Renal pelvis (tissue), 4 donors: ENCODE results near the gene SLC22A4. TPM values are rescaled to one million over a fixed set of nuclear protein-coding genes. Genes with fewer than 3 reads are reported as not detected.

Experiments
- DNase-seq: peaks from one replicate; pipeline ENCODE4 v3.0.0-alpha.2; 2013
- polyA plus RNA-seq, 3 donors: library from polyadenylated mRNA; unstranded; fragments of 120-200 nt; gene quantifications; one replicate each; pipeline ENCODE4 v1.2.1, GENCODE V29; 2013; ENCODE audit not compliant: insufficient read length in 3 of 3

The SLC22A4 gene
- polyA plus RNA-seq, 3 donors, result 5.0 to 9.1 (median 7.2) TPM

DNA sequence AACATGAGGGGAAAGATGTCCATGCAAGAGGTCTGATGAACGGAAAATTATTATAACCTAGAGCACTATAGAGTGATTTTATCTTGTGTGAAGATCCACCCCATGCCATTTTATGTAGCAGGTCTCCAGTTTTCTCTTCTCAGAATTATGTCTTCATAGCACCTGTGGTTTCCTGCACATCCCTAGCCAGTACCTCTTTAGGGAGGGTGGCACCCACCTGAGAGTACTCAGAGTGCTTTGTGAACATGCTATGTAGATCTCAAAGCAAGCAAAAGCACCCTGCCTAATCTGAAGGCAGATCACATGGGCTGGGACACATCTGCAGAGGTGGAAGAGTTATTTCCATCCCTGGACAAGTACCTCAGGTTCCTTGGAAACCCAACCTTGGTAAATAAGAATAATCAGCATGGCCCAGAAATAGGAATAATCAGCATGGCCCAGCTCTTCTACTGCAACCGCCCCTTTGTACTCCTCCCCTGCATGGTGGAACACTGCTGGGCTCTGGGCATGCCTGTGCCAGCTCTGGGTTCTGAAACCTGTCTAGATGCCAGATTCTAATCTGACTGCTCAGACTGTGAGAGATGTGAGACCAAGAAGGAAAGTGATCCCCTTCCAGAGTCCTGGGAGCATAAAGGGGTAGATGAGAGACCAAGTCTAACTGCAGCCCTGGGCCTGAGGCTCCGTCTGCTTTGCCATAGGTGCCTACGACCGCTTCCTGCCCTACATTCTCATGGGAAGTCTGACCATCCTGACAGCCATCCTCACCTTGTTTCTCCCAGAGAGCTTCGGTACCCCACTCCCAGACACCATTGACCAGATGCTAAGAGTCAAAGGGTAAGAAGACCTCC, 99.0 kb downstream of the SLC22A4 start:
- DNase-seq, result no peak

Other genes with a start within 250 kb of the SLC22A4 start
- not detected for gene IL3, start 233.7 kb upstream of the SLC22A4 start, polyA plus RNA-seq
- not detected for gene CSF2, start 220.6 kb upstream of the SLC22A4 start, polyA plus RNA-seq
- 10 to 100 TPM; 32.5 to 47.3 (median 33.4) TPM for gene P4HA2, start 66.5 kb upstream of the SLC22A4 start, polyA plus RNA-seq
- gene PDLIM4, start 36.7 kb upstream of the SLC22A4 start, polyA plus RNA-seq, result 10 to 100 TPM; 15.5 to 20.5 (median 16.3) TPM
- gene SLC22A5, start 75.3 kb downstream of the SLC22A4 start, polyA plus RNA-seq, result 10 to 100 TPM; 50.9 to 66.9 (median 53.4) TPM
- gene IRF1, start 196.4 kb downstream of the SLC22A4 start, polyA plus RNA-seq, result 10 to 100 TPM; 13.8 to 17.1 (median 15.8) TPM
- not detected for gene IL5, start 249.1 kb downstream of the SLC22A4 start, polyA plus RNA-seq